GM10847 (cell line): ENCODE results near the gene CNTF.

ENCODE experiments used
- POLR2A ChIP-seq: IDR thresholded peaks from 2 replicates; pipeline ENCODE4 v1.6.1; 2011; ENCODE audit not compliant: insufficient read length; ENCODE audit errors: extremely low read depth

The CNTF gene

GRCh38 chr11:58596621-58597020 is 25.8 kb upstream of the CNTF start:
- TF ChIP-seq POLR2A, result no peak

- TF ChIP-seq POLR2A, result no peak
Observed at GRCh38 chr11:58597486-58598144, 24.9 kb upstream of the CNTF start.

GRCh38 chr11:58600510-58600909 is 22.0 kb upstream of the CNTF start:
- no peak for TF ChIP-seq POLR2A

- no peak for TF ChIP-seq POLR2A
Observed at GRCh38 chr11:58606930-58607714, 15.3 kb upstream of the CNTF start.

- TF ChIP-seq POLR2A, result no peak
Observed at GRCh38 chr11:58608331-58608730, 14.1 kb upstream of the CNTF start.

GRCh38 chr11:58609723-58610122 is 12.7 kb upstream of the CNTF start:
- no peak for TF ChIP-seq POLR2A

GRCh38 chr11:58613228-58613627 is 9.2 kb upstream of the CNTF start:
- TF ChIP-seq POLR2A, result no peak

- no peak for TF ChIP-seq POLR2A
Observed at GRCh38 chr11:58615559-58615958, 6.9 kb upstream of the CNTF start.

GRCh38 chr11:58616594-58616993 is 5.9 kb upstream of the CNTF start:
- TF ChIP-seq POLR2A, result no peak

GRCh38 chr11:58617976-58618557 is 4.4 kb upstream of the CNTF start:
- TF ChIP-seq POLR2A, result no peak

- no peak for TF ChIP-seq POLR2A
Observed at GRCh38 chr11:58621586-58622262, 741 bp upstream of the CNTF start.

- no peak for TF ChIP-seq POLR2A
Observed at GRCh38 chr11:58625086-58625485, 2.6 kb downstream of the CNTF start.

GRCh38 chr11:58625826-58626460 is 3.5 kb downstream of the CNTF start:
- TF ChIP-seq POLR2A, result no peak

- TF ChIP-seq POLR2A, result no peak
Observed at GRCh38 chr11:58626934-58627483, 4.5 kb downstream of the CNTF start.

GRCh38 chr11:58628446-58628845 is 6.0 kb downstream of the CNTF start:
- TF ChIP-seq POLR2A, result no peak

GRCh38 chr11:58629857-58630256 is 7.4 kb downstream of the CNTF start:
- no peak for TF ChIP-seq POLR2A

GRCh38 chr11:58631378-58631777 is 8.9 kb downstream of the CNTF start:
- TF ChIP-seq POLR2A, result no peak
